ENCODE results near the gene DPAGT1. TPM values are rescaled to one million over a fixed set of nuclear protein-coding genes. Genes with fewer than 3 reads are reported as not detected.

The DPAGT1 gene
- total RNA-seq, 2 experiments from 2014 or later = 57.8 to 73.5 TPM

Other genes starting within 250 kb of the DPAGT1 start
- 10 to 100 TPM; 18.9 to 21.3 TPM for gene CXCR5, start 218.0 kb downstream of the DPAGT1 start, total RNA-seq
- 10 to 100 TPM; 34.5 to 58.5 TPM for gene BCL9L, start 175.9 kb downstream of the DPAGT1 start, total RNA-seq
- gene UPK2, start 145.6 kb downstream of the DPAGT1 start, total RNA-seq = under 1 TPM; 0.19 to 0.32 TPM
- gene FOXR1, start 130.1 kb downstream of the DPAGT1 start, total RNA-seq = not detected
- 10 to 100 TPM; 23.7 to 26.2 TPM for gene CENATAC, start 103.7 kb downstream of the DPAGT1 start, total RNA-seq
- 1,000 to 10,000 TPM; 1,590 to 1,820 TPM for gene RPS25, start 83.5 kb downstream of the DPAGT1 start, total RNA-seq
- 10 to 100 TPM; 62.2 to 81.9 TPM for gene TRAPPC4, start 83.1 kb downstream of the DPAGT1 start, total RNA-seq
- 10 to 100 TPM; 26.2 to 36.2 TPM for gene SLC37A4, start 71.0 kb downstream of the DPAGT1 start, total RNA-seq
- 100 to 1,000 TPM; 104 to 114 TPM for gene HYOU1, start 44.6 kb downstream of the DPAGT1 start, total RNA-seq
- 10 to 100 TPM; 20.5 to 25.4 TPM for gene VPS11, start 34.0 kb downstream of the DPAGT1 start, total RNA-seq
- 10 to 100 TPM; 39.8 to 41.8 TPM for gene HMBS, start 17.0 kb downstream of the DPAGT1 start, total RNA-seq
- gene C2CD2L, start 5.5 kb upstream of the DPAGT1 start, total RNA-seq = 10 to 100 TPM; 15.9 to 16.3 TPM
- 10 to 100 TPM; 24.0 to 27.2 TPM for gene HINFP, start 19.7 kb upstream of the DPAGT1 start, total RNA-seq
- not detected for gene ABCG4, start 47.2 kb upstream of the DPAGT1 start, total RNA-seq
- 10 to 100 TPM; 18.2 to 25.0 TPM for gene NLRX1, start 66.9 kb upstream of the DPAGT1 start, total RNA-seq
- gene NHERF4, start 83.6 kb upstream of the DPAGT1 start, total RNA-seq = under 1 TPM in 1 of 2 experiments, not detected in 1; 0.21 TPM
- gene CBL, start 104.5 kb upstream of the DPAGT1 start, total RNA-seq = 10 to 100 TPM; 29.3 to 33.2 TPM
- 1 to 10 TPM; 6.8 to 6.9 TPM for gene MCAM, start 215.3 kb upstream of the DPAGT1 start, total RNA-seq
- gene RNF26, start 232.7 kb upstream of the DPAGT1 start, total RNA-seq = 10 to 100 TPM; 29.9 TPM
- not detected for gene C1QTNF5, start 239.0 kb upstream of the DPAGT1 start, total RNA-seq
- not detected for gene MFRP, start 244.9 kb upstream of the DPAGT1 start, total RNA-seq